T-helper 1 cell treated with Interleukin-12 subunit alpha and Interleukin-12 subunit beta and Interleukin-4 antibody, amounts not matched to agents 30 μg/mL and 1 μg/mL, for 36 hours (primary cell): ENCODE results near the gene SEC14L2.
A peak's percentile ranks its signal among the peaks of the same experiment; 100 is the strongest.
"Not testable (repeated sequence)": the region's sequence is repeated elsewhere in the genome, so short reads cannot be mapped to it uniquely, and the experiment has no call there.

Experiments
- H3K27ac Mint-ChIP-seq: one replicate; pipeline ENCODE4 v1.8.0; 2021; ENCODE audit warnings: mild to moderate bottlenecking, mixed read lengths
- H3K27me3 Mint-ChIP-seq: one replicate; pipeline ENCODE4 v1.8.0; 2021; ENCODE audit warnings: low read depth, mixed read lengths
- H3K36me3 Mint-ChIP-seq: one replicate; pipeline ENCODE4 v1.8.0; 2021; ENCODE audit warnings: low read depth, mixed read lengths
- H3K4me1 Mint-ChIP-seq: one replicate; pipeline ENCODE4 v1.8.0; 2021; ENCODE audit warnings: low read depth, mixed read lengths
- H3K4me3 Mint-ChIP-seq: one replicate; pipeline ENCODE4 v1.8.0; 2021; ENCODE audit warnings: mild to moderate bottlenecking, moderate library complexity, mixed read lengths
- H3K9me3 Mint-ChIP-seq: one replicate; pipeline ENCODE4 v1.8.0; 2021; ENCODE audit warnings: mixed read lengths

The SEC14L2 gene

GRCh38 chr22:30436196-30436595 lies 39.4 kb downstream of the SEC14L2 start:
- peaks cover 14% of the 10 kb centered on the region for H3K27me3 Mint-ChIP-seq
- peaks cover 14% of the 10 kb centered on the region for H3K9me3 Mint-ChIP-seq
- H3K36me3 Mint-ChIP-seq = peaks cover 15% of the 10 kb centered on the region
- H3K4me1 Mint-ChIP-seq = peaks cover 20% of the 10 kb centered on the region
- H3K27ac Mint-ChIP-seq = peak overlapping the region; percentile 90
- peak overlapping the region; percentile 63 for H3K4me3 Mint-ChIP-seq

GRCh38 chr22:30438559-30438958 lies 41.7 kb downstream of the SEC14L2 start:
- Mint-ChIP-seq H3K36me3 (peaks cover 17% of the 10 kb centered on the region), H3K27me3 (peaks cover 19% of the 10 kb centered on the region), H3K9me3 (peaks cover 14% of the 10 kb centered on the region), H3K4me3 (no peak overlapping the region), H3K27ac (no peak overlapping the region), H3K4me1 (peaks cover 32% of the 10 kb centered on the region)

- peaks cover 14% of the 10 kb centered on the region for H3K9me3 Mint-ChIP-seq
- H3K4me1 Mint-ChIP-seq = peaks cover 31% of the 10 kb centered on the region
- peaks cover 15% of the 10 kb centered on the region for H3K36me3 Mint-ChIP-seq
- no peak overlapping the region for H3K27ac Mint-ChIP-seq
- peaks cover 19% of the 10 kb centered on the region for H3K27me3 Mint-ChIP-seq
- no peak overlapping the region for H3K4me3 Mint-ChIP-seq
Measured at GRCh38 chr22:30439226-30439625, 42.4 kb downstream of the SEC14L2 start.

GRCh38 chr22:30439836-30440235 lies 43.0 kb downstream of the SEC14L2 start:
- H3K4me1 Mint-ChIP-seq = peaks cover 28% of the 10 kb centered on the region
- peaks cover 11% of the 10 kb centered on the region for H3K36me3 Mint-ChIP-seq
- H3K27me3 Mint-ChIP-seq = peaks cover 19% of the 10 kb centered on the region
- H3K4me3 Mint-ChIP-seq = no peak overlapping the region
- peaks cover 14% of the 10 kb centered on the region for H3K9me3 Mint-ChIP-seq
- H3K27ac Mint-ChIP-seq = no peak overlapping the region

- peaks cover 4% of the 10 kb centered on the region for H3K9me3 Mint-ChIP-seq
- H3K36me3 Mint-ChIP-seq = peaks cover 3% of the 10 kb centered on the region
- H3K4me1 Mint-ChIP-seq = peaks cover 21% of the 10 kb centered on the region
- no peak overlapping the region for H3K4me3 Mint-ChIP-seq
- no peak overlapping the region for H3K27ac Mint-ChIP-seq
- H3K27me3 Mint-ChIP-seq = peaks cover 20% of the 10 kb centered on the region
Measured at GRCh38 chr22:30441088-30441487, 44.3 kb downstream of the SEC14L2 start.

- no peaks in the 10 kb centered on the region for H3K9me3 Mint-ChIP-seq
- H3K36me3 Mint-ChIP-seq = peaks cover 2% of the 10 kb centered on the region
- H3K4me1 Mint-ChIP-seq = peaks cover 21% of the 10 kb centered on the region
- H3K27me3 Mint-ChIP-seq = peaks cover 23% of the 10 kb centered on the region
- H3K27ac Mint-ChIP-seq = peak overlapping the region; percentile 45
- no peak overlapping the region for H3K4me3 Mint-ChIP-seq
Measured at GRCh38 chr22:30444632-30445437, 48.0 kb downstream of the SEC14L2 start.

- Mint-ChIP-seq H3K27me3 (peaks cover 21% of the 10 kb centered on the region), H3K27ac (no peak overlapping the region), H3K9me3 (no peaks in the 10 kb centered on the region), H3K4me3 (no peak overlapping the region), H3K36me3 (peaks cover 2% of the 10 kb centered on the region), H3K4me1 (peaks cover 19% of the 10 kb centered on the region)
Measured at GRCh38 chr22:30445438-30446145, 48.8 kb downstream of the SEC14L2 start.

- no peaks in the 10 kb centered on the region for H3K36me3 Mint-ChIP-seq
- H3K4me3 Mint-ChIP-seq = no peak overlapping the region
- H3K27me3 Mint-ChIP-seq = peaks cover 13% of the 10 kb centered on the region
- no peak overlapping the region for H3K27ac Mint-ChIP-seq
- H3K4me1 Mint-ChIP-seq = peaks cover 9% of the 10 kb centered on the region
- no peaks in the 10 kb centered on the region for H3K9me3 Mint-ChIP-seq
Measured at GRCh38 chr22:30447656-30448055, 50.8 kb downstream of the SEC14L2 start.

GRCh38 chr22:30451488-30451887 lies 54.7 kb downstream of the SEC14L2 start:
- not testable (repeated sequence) for H3K9me3 Mint-ChIP-seq, H3K27ac Mint-ChIP-seq, H3K4me1 Mint-ChIP-seq, H3K4me3 Mint-ChIP-seq, H3K36me3 Mint-ChIP-seq, H3K27me3 Mint-ChIP-seq

- H3K27me3 Mint-ChIP-seq = peaks cover 5% of the 10 kb centered on the region
- no peaks in the 10 kb centered on the region for H3K36me3 Mint-ChIP-seq
- H3K9me3 Mint-ChIP-seq = peaks cover 4% of the 10 kb centered on the region
- no peak overlapping the region for H3K27ac Mint-ChIP-seq
- peaks cover 2% of the 10 kb centered on the region for H3K4me1 Mint-ChIP-seq
- no peak overlapping the region for H3K4me3 Mint-ChIP-seq
Measured at GRCh38 chr22:30452861-30453260, 56.0 kb downstream of the SEC14L2 start.

GRCh38 chr22:30453731-30454510 lies 57.1 kb downstream of the SEC14L2 start:
- no peaks in the 10 kb centered on the region for H3K36me3 Mint-ChIP-seq
- peaks cover 2% of the 10 kb centered on the region for H3K4me1 Mint-ChIP-seq
- H3K4me3 Mint-ChIP-seq = no peak overlapping the region
- no peak overlapping the region for H3K27ac Mint-ChIP-seq
- H3K9me3 Mint-ChIP-seq = peaks cover 4% of the 10 kb centered on the region
- H3K27me3 Mint-ChIP-seq = peaks cover 5% of the 10 kb centered on the region

GRCh38 chr22:30455075-30455840 lies 58.4 kb downstream of the SEC14L2 start:
- Mint-ChIP-seq H3K36me3 (no peaks in the 10 kb centered on the region), H3K4me1 (peaks cover 12% of the 10 kb centered on the region), H3K9me3 (peaks cover 4% of the 10 kb centered on the region), H3K4me3 (no peak overlapping the region), H3K27ac (no peak overlapping the region), H3K27me3 (peaks cover 4% of the 10 kb centered on the region)

GRCh38 chr22:30457981-30458380 lies 61.2 kb downstream of the SEC14L2 start:
- H3K9me3 Mint-ChIP-seq = peaks cover 4% of the 10 kb centered on the region
- no peaks in the 10 kb centered on the region for H3K36me3 Mint-ChIP-seq
- no peak overlapping the region for H3K27ac Mint-ChIP-seq
- peaks cover 5% of the 10 kb centered on the region for H3K27me3 Mint-ChIP-seq
- H3K4me3 Mint-ChIP-seq = no peak overlapping the region
- H3K4me1 Mint-ChIP-seq = peaks cover 12% of the 10 kb centered on the region
